ENCODE measurements around the gene GPR137B.

The GPR137B gene

GRCh38 chr1:236142253-236143103, at the start of gene GPR137B:
Gene GPR137B (plus strand): TSS chr1:236142539. CDS start chr1:236142623, 84 bp downstream.
- peak; percentile 73 for DNase-seq (ENCODE audit: low spot score)

GRCh38 chr1:236092899-236093298, 49.4 kb upstream of the GPR137B start:
- no peak for DNase-seq (ENCODE audit: low spot score)

GRCh38 chr1:236095705-236096520, 46.4 kb upstream of the GPR137B start:
- no peak for DNase-seq (ENCODE audit: low spot score)

GRCh38 chr1:236096660-236097482, 45.5 kb upstream of the GPR137B start:
- peak; percentile 38 for DNase-seq (ENCODE audit: low spot score)

GRCh38 chr1:236098267-236098666, 44.1 kb upstream of the GPR137B start:
- DNase-seq (ENCODE audit: low spot score), result no peak

GRCh38 chr1:236099355-236099974, 42.9 kb upstream of the GPR137B start:
- no peak for DNase-seq (ENCODE audit: low spot score)

- DNase-seq (ENCODE audit: low spot score), result no peak
Measured at GRCh38 chr1:236100799-236101198, 41.5 kb upstream of the GPR137B start.

- DNase-seq (ENCODE audit: low spot score), result no peak
Measured at GRCh38 chr1:236101233-236102200, 40.8 kb upstream of the GPR137B start.

- no peak for DNase-seq (ENCODE audit: low spot score)
Measured at GRCh38 chr1:236102611-236103010, 39.7 kb upstream of the GPR137B start.

- DNase-seq (ENCODE audit: low spot score), result no peak
Measured at GRCh38 chr1:236103059-236103458, 39.3 kb upstream of the GPR137B start.

- DNase-seq (ENCODE audit: low spot score), result peak; percentile 83
Measured at GRCh38 chr1:236103646-236104218, 38.6 kb upstream of the GPR137B start.

- DNase-seq (ENCODE audit: low spot score), result no peak
Measured at GRCh38 chr1:236107121-236107907, 35.0 kb upstream of the GPR137B start.

GRCh38 chr1:236108027-236108648, 34.2 kb upstream of the GPR137B start:
- no peak for DNase-seq (ENCODE audit: low spot score)

GRCh38 chr1:236110137-236110536, 32.2 kb upstream of the GPR137B start:
- no peak for DNase-seq (ENCODE audit: low spot score)

- no peak for DNase-seq (ENCODE audit: low spot score)
Measured at GRCh38 chr1:236111527-236112331, 30.6 kb upstream of the GPR137B start.

- no peak for DNase-seq (ENCODE audit: low spot score)
Measured at GRCh38 chr1:236112332-236112627, 30.1 kb upstream of the GPR137B start.

GRCh38 chr1:236113324-236114032, 28.9 kb upstream of the GPR137B start:
- no peak for DNase-seq (ENCODE audit: low spot score)
